Measurements from ENCODE around the gene SLCO2B1.

Gene SLCO2B1

GRCh38 chr11:75229466-75229865, 78.6 kb downstream of the SLCO2B1 start:
- no peak for DNase-seq

DNA sequence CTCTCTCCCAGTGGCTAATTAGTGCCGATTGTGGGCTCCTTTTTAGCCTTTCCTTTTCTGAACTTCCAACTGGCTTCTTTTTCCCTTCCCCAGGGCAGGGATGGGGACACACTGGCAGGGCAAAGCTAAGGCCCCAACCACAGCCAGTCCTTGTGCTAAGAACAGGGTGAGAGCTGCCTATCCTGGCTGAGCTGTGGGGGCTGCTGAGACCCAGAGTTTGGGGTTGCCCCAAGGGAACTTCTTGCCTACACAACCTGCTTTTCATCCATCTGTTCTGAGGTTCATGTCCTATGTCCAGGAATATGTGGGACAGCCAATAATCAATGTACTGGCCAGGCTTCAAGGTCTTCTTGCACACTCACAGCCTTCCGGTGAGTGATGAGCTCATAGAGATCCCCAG, 79.7 kb downstream of the SLCO2B1 start:
- DNase-seq = no peak

DNA sequence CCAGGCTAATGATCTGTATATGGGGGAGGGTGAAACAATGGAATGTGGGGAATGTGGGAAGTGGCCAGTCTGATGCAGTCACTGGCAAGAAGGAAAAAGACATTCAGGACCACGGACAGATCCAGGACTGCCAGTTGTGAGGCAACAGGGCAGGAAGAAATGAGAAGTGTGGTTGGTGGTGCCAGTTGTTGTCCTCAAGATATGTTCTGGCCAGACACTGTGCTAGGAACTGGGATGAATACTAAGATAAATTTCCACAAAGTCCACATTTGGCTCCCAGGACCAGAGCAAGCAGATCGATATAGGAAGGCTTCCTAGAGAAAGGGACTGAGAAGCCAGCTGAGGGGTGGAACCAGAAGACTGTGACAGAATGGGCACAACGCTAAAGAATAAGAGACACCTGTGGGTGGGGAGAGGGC, 82.9 kb downstream of the SLCO2B1 start:
- DNase-seq = peak in 1 of 2 donors; percentile 23

- no peak for DNase-seq
These were observed 85.2 kb downstream of the SLCO2B1 start for GRCh38 chr11:75236062-75236461.

GRCh38 chr11:75237050-75237449, 86.1 kb downstream of the SLCO2B1 start:
- DNase-seq = no peak

GRCh38 chr11:75238595-75239440, 87.9 kb downstream of the SLCO2B1 start:
- DNase-seq = no peak

DNA sequence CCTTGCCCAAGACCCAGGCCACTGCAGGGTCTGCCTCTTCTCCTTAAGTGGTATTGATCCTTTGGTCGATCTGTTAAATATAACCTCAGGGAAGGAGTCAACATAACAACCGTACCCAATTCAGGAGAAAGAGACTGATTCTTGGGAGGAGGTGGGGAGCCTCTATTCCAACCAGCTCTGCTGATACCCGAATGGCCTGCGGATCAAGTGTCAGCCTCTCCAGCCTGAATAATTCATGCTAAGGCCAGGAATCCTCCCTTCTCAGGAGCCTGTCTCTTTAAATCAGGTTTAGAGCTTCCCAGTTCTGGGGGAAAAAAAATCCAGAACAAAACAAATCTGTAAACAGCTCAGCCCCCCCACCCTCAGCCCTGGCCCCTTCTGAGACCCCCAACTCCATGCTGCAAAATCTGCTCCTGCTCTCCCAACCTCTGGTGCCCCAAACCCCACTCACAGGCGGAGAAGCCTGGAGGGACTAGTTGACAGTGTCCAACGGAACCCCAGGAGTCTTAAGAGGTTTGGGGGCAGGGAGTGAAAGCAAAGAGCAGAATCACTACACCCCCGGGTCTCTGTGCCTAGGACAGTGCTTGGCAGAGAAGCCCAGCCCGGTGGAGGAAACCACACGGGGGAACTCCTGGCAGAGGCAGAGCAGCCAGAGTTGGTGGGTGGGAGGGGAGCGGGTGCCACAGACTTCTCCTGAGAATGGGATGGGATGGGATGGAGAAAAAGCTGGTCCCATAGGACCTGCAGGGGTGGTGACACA, 88.8 kb downstream of the SLCO2B1 start:
- DNase-seq = no peak

GRCh38 chr11:75240311-75241035, 89.6 kb downstream of the SLCO2B1 start, which contains the start of gene TPBGL:
Gene TPBGL (plus strand): TSS chr11:75240774. CDS start chr11:75241050, 276 bp downstream.
- peak; percentile 49 to 56 for DNase-seq

GRCh38 chr11:75241036-75241905, 90.4 kb downstream of the SLCO2B1 start:
- peak; percentile 78 to 86 for DNase-seq

DNA sequence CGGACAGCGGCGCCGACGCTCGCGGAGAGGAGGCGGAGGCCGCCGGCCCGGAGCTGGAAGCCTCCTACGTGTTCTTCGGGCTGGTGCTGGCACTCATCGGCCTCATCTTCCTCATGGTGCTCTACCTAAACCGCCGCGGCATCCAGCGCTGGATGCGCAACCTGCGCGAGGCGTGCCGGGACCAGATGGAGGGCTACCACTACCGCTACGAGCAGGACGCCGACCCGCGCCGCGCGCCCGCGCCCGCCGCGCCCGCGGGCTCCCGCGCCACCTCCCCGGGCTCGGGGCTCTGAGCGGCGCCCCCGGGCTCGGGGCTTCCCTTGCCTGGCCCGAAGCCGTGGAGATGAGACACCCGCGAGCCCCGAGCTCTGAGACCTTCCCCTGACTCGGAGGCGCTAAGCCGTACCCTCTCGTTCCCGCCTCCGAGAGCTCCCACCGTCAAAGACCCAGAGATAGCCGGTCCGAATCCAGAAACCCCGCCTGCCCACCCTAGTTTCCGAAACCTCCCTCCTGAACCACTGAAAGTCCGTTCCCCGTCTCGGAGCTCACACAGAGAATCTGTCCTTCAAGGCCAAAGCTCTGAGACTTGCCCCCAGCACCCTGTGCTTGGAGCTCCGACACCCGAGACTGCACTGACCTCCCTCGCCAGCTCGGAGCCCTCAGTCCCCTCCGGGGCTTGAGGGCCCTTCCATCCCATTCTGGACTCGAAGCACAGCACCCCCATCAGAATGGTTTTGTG, 91.2 kb downstream of the SLCO2B1 start:
- no peak for DNase-seq

DNA sequence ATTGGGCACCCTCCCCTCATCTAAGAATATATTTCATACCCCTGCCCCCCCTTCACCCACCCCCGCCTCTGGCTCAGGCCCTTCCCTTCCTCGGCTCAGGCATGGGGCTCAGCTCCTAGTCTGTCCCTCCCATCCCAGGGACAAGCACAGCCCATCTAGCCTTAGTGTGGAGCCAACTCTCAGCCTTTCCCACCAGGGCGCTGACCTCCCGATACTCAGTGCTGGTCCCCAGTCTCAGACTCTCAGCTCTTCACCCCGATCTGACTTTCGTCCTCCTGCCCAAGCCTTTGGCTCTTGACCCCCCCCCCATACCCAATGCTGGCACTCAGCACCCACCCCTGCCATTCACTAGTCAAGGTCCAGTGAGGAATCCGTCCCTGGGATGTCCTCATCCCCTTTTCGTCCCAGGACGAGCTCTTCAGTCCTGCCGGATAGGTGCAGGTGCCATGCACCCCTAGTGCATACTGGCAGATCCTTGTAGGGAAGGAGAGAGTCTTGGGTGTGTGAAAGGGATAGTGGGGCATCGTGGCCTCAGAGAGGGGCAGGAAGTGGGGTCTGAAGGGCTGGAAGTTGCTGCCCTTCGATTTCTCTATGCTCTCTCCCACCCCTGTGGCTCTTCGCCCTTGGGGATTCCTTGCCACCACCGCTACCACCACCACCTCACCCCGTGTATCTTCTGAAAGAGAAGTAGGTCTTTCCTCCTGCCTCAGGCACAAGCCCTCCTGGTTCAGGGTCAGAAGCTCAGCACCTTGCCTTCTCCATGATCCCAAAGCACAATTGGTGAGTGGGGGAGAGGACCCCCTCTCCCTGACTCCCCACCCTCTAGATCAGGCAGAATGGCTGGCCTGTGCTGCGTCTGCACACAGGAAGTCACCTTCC, 92.1 kb downstream of the SLCO2B1 start:
- DNase-seq = no peak

- DNase-seq = no peak
These were observed 93.3 kb downstream of the SLCO2B1 start for GRCh38 chr11:75244052-75244814.

DNA sequence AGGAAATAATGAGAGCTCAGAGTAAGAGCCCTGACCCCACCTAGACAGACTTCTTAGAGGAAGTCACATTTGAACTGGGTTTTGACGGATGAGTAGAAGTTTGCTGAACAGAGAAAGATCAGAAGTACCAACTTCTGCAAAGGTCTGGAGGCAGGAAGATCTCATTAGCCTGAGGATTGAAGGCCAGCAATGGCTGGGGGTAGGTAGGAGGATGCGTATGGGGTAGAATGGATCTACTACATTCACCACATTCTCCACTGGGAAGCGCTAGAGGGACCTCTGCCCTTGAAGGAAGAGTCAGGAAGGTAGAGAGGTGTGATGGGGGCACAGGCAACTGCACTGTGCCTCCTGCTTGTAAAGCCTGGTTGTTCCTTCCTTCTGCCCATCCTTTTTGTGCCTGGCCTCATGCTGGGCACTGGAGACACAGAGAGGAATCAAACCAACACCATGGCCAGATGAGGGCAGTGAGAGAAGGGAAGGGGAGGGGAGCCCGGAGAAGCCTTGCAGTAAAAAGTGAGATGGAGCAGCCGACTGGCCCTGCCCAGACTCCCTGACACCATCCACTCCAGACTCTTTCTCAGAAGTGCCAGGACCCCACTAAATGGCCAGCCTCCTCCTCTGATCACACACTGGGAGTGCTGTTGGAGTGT, 94.6 kb downstream of the SLCO2B1 start:
- DNase-seq = no peak

GRCh38 chr11:75246006-75246670, 95.2 kb downstream of the SLCO2B1 start:
- DNase-seq = no peak

- DNase-seq = no peak
These were observed 95.9 kb downstream of the SLCO2B1 start for GRCh38 chr11:75246671-75247350.

- DNase-seq = no peak
These were observed 98.0 kb downstream of the SLCO2B1 start for GRCh38 chr11:75248924-75249256.

- no peak for DNase-seq
These were observed 98.8 kb downstream of the SLCO2B1 start for GRCh38 chr11:75249704-75250103.

GRCh38 chr11:75254326-75254725, 103.4 kb downstream of the SLCO2B1 start:
- DNase-seq = no peak

All from activated CD4-positive, alpha-beta T cell treated with anti-CD3 and anti-CD28 coated beads for 4 hours (primary cell).